IMR-90 (cell line): Measurements from ENCODE around the gene MAPK8IP1. TPM values are rescaled to one million over a fixed set of nuclear protein-coding genes. Genes with fewer than 3 reads are reported as not detected.

Experiments used
- ATAC-seq: fragments of 200-7000 bp; cut with Tn5 transposase; 2 replicates; pipeline ENCODE4 v1.9.1; 2020; ENCODE audit warnings: low read depth, mild to moderate bottlenecking, moderate library complexity
- BruUV-seq: library from RNA; stranded (reverse); fragments of 400-500 nt; replicated peaks from 2 replicates; lab custom pipeline; 2021; lab: Mats Ljungman, UMichigan
- CTCF ChIA-PET: fragments of 300-600 bp; formaldehyde crosslinking; extraction: SDS; loops from one replicate; lab custom pipeline; 2021; ENCODE audit warnings: antibody characterized with exemption; lab: Yijun Ruan, JAX
- POLR2A ChIA-PET: fragments of 300-600 bp; sonication (Branson Sonifier 250); formaldehyde crosslinking; loops from one replicate; lab custom pipeline; 2022; ENCODE audit warnings: antibody characterized with exemption; ENCODE audit not compliant: unreplicated experiment; lab: Charles Lee
- DNase-seq: peaks from one replicate; pipeline ENCODE4 v3.0.0; 2013
- H2AFZ ChIP-seq: replicated peaks from 2 replicates; pipeline ENCODE3; 2013; ENCODE audit warnings: low read length, mild to moderate bottlenecking; ENCODE audit not compliant: poor library complexity
- H2AK5ac ChIP-seq: 2 replicates; pipeline ENCODE4 v1.6.1; 2013; ENCODE audit warnings: low read depth, low read length, inconsistent platforms
- H2AK9ac ChIP-seq: replicated peaks from 2 replicates; pipeline ENCODE3; 2013; ENCODE audit warnings: mild to moderate bottlenecking, low read depth, low read length, moderate library complexity; ENCODE audit not compliant: poor library complexity
- H2BK120ac ChIP-seq: 2 replicates; pipeline ENCODE4 v1.6.1; 2013; ENCODE audit warnings: low read depth, low read length, inconsistent platforms
- H2BK15ac ChIP-seq: 3 replicates; pipeline ENCODE4 v1.6.1; 2013; ENCODE audit warnings: low read depth, low read length, inconsistent platforms
- H2BK20ac ChIP-seq: 2 replicates; pipeline ENCODE4 v1.6.1; 2013; ENCODE audit warnings: low read depth, mild to moderate bottlenecking, inconsistent platforms, low read length, moderate library complexity
- H2BK5ac ChIP-seq: 2 replicates; pipeline ENCODE4 v1.6.1; 2013; ENCODE audit warnings: mild to moderate bottlenecking, low read depth, low read length, inconsistent platforms; ENCODE audit not compliant: poor library complexity, severe bottlenecking
- H3K14ac ChIP-seq: replicated peaks from 2 replicates; pipeline ENCODE4 v1.6.1; 2013; ENCODE audit warnings: low read depth, low read length, inconsistent platforms
- H3K18ac ChIP-seq: 2 replicates; pipeline ENCODE4 v1.6.1; 2013; ENCODE audit warnings: low read depth, low read length, control low read depth
- H3K23ac ChIP-seq: 2 replicates; pipeline ENCODE4 v1.6.1; 2013; ENCODE audit warnings: low read depth, low read length, inconsistent platforms
- H3K27ac ChIP-seq: 2 replicates; pipeline ENCODE4 v1.5.1; 2013; ENCODE audit warnings: mild to moderate bottlenecking, control low read depth, low read length; ENCODE audit not compliant: insufficient read depth
- H3K27me3 ChIP-seq: 2 replicates; pipeline ENCODE4 v1.6.1; 2013; ENCODE audit warnings: low read length; ENCODE audit not compliant: control insufficient read depth, insufficient read depth
- H3K36me3 ChIP-seq: 2 replicates; pipeline ENCODE4 v1.6.1; 2013; ENCODE audit warnings: low read length, mixed read lengths; ENCODE audit not compliant: control insufficient read depth, insufficient read depth
- H3K4ac ChIP-seq: 2 replicates; pipeline ENCODE4 v1.6.1; 2013; ENCODE audit warnings: low read depth, low read length, inconsistent platforms
- H3K4me1 ChIP-seq: 2 replicates; pipeline ENCODE4 v1.6.1; 2013; ENCODE audit warnings: low read length, mixed read lengths; ENCODE audit not compliant: control insufficient read depth, insufficient read depth
- H3K4me2 ChIP-seq: 2 replicates; pipeline ENCODE4 v1.6.1; 2013; ENCODE audit warnings: low read depth, mild to moderate bottlenecking, control low read depth, low read length, moderate library complexity
- H3K4me3 ChIP-seq: 2 replicates; pipeline ENCODE4 v1.5.1; 2013; ENCODE audit warnings: low read depth, mild to moderate bottlenecking, control low read depth, low read length, moderate library complexity; ENCODE audit not compliant: insufficient read depth
- H3K56ac ChIP-seq: 2 replicates; pipeline ENCODE4 v1.6.1; 2013; ENCODE audit warnings: low read length, inconsistent platforms; ENCODE audit not compliant: insufficient read depth; ENCODE audit errors: extremely low read depth
- H3K79me1 ChIP-seq, 2 experiments: 2 replicates each; pipeline ENCODE4 v1.6.1; 2013; ENCODE audit warnings: low read length in 2 of 2, inconsistent platforms in 1 of 2, low read depth in 1 of 2
- H3K9ac ChIP-seq: 2 replicates; pipeline ENCODE4 v1.6.1; 2013; ENCODE audit warnings: low read depth, low read length, control low read depth
- H3K9me1 ChIP-seq: 2 replicates; pipeline ENCODE4 v1.6.1; 2013; ENCODE audit warnings: low read length, inconsistent platforms; ENCODE audit not compliant: insufficient read depth
- H3K9me3 ChIP-seq: 2 replicates; pipeline ENCODE4 v1.6.1; 2013; ENCODE audit warnings: low read length; ENCODE audit not compliant: control insufficient read depth, insufficient read depth
- H4K20me1 ChIP-seq: 2 replicates; pipeline ENCODE4 v1.6.1; 2013; ENCODE audit warnings: low read length, inconsistent platforms; ENCODE audit not compliant: insufficient read depth
- H4K5ac ChIP-seq: 2 replicates; pipeline ENCODE4 v1.6.1; 2013; ENCODE audit warnings: mild to moderate bottlenecking, low read depth, low read length, control low read depth
- H4K8ac ChIP-seq, 2 experiments: 2 replicates each; pipeline ENCODE4 v1.6.1; 2013; ENCODE audit warnings: low read depth in 2 of 2, low read length in 2 of 2, control low read depth in 1 of 2, inconsistent platforms in 1 of 2
- H4K91ac ChIP-seq: 2 replicates; pipeline ENCODE4 v1.6.1; 2013; ENCODE audit warnings: low read depth, low read length, inconsistent platforms; ENCODE audit not compliant: insufficient read depth
- CEBPB ChIP-seq: IDR thresholded peaks from 2 replicates; pipeline ENCODE4 v1.6.1; 2012; ENCODE audit warnings: low read depth, low read length, improper control_type of control experiment
- CTCF ChIP-seq: conservative IDR thresholded peaks from 2 replicates; pipeline ENCODE4 v1.5.1; 2012; ENCODE audit warnings: mild to moderate bottlenecking, low read depth, low read length, improper control_type of control experiment
- FOS ChIP-seq: fragments of 150-350 bp; IDR thresholded peaks from 2 replicates; pipeline ENCODE4 v1.6.1; 2016; ENCODE audit warnings: low read depth, low read length
- MAZ ChIP-seq: IDR thresholded peaks from 2 replicates; pipeline ENCODE4 v1.6.1; 2012; ENCODE audit warnings: low read depth, mild to moderate bottlenecking, low read length, improper control_type of control experiment, moderate library complexity, borderline replicate concordance
- MXI1 ChIP-seq: IDR thresholded peaks from 2 replicates; pipeline ENCODE4 v1.6.1; 2012; ENCODE audit warnings: low read depth, mild to moderate bottlenecking, low read length, moderate library complexity, borderline replicate concordance
- POLR2A ChIP-seq: IDR thresholded peaks from 2 replicates; pipeline ENCODE4 v1.6.1; 2012; ENCODE audit warnings: mild to moderate bottlenecking, low read depth, low read length
- RFX5 ChIP-seq: IDR thresholded peaks from 2 replicates; pipeline ENCODE4 v1.8.0; 2012; ENCODE audit warnings: low read depth, mild to moderate bottlenecking, low read length, moderate library complexity
- SMC3 ChIP-seq: fragments of 150-350 bp; IDR thresholded peaks from 2 replicates; pipeline ENCODE4 v1.6.1; 2016; ENCODE audit warnings: low read depth, mild to moderate bottlenecking, antibody characterized with exemption, low read length, moderate library complexity
- USF2 ChIP-seq: fragments of 150-350 bp; IDR thresholded peaks from 2 replicates; pipeline ENCODE4 v1.6.1; 2017; ENCODE audit warnings: mild to moderate bottlenecking, antibody characterized with exemption, low read length, low read depth
- WGBS, 2 experiments: methylation state at CpG; one replicate each; pipeline versions ENCODE4 v1.1.5 to v1.1.7; 2013; ENCODE audit warnings: missing lambda C conversion rate in 2 of 2; ENCODE audit not compliant: insufficient read length in 1 of 2; ENCODE audit errors: extremely low coverage in 2 of 2; 5-methylcytosine and 5-hydroxymethylcytosine counted together
- dilution Hi-C: fragments of 300-500 bp; cut with HindIII; formaldehyde crosslinking; loops from one replicate; pipeline ENCODE4 v1.14.3; 2018; ENCODE audit warnings: low sequenced_read_pairs; ENCODE audit not compliant: unreplicated experiment
- in situ Hi-C: fragments of 300-500 bp; cut with MboI; formaldehyde crosslinking; loops from 3 replicates; pipeline ENCODE4 v1.14.3; 2019; ENCODE audit warnings: low sequenced_read_pairs, inconsistent platforms, mixed read lengths
- intact Hi-C: fragments of 100-400 bp; cut with micrococcal nuclease; formaldehyde crosslinking; loops from 2 replicates; pipeline ENCODE4 v1.10.0; 2022
- polyA plus RNA-seq, 3 experiments: library from polyadenylated mRNA; depleted of rRNA; stranded (reverse); fragments of >200 nt; gene quantifications; 2 replicates each; pipeline ENCODE4 v1.2.3, GENCODE V29; 2012; ENCODE audit warnings: low replicate concordance in 1 of 3
- total RNA-seq: library from RNA; depleted of rRNA; stranded (reverse); fragments of >200 nt; gene quantifications from 2 replicates; pipeline ENCODE4 v1.2.3, GENCODE V29; 2012

The MAPK8IP1 gene
- total and polyA plus RNA-seq, 2 of the 4 experiments (the other 2 are of a cell fraction): 6.5 to 9.6 TPM

GRCh38 chr11:45922425-45923082 is 37.1 kb downstream of the MAPK8IP1 start, which contains the start of gene LARGE2:
Gene LARGE2 (plus strand): TSS chr11:45922656. CDS start chr11:45922883, 227 bp downstream.
- Histone ChIP-seq H3K9me3 (no peaks in the 10 kb centered on the region), H3K4me3 (no peak within 1 kb of the TSS), H3K9me1 (0 out of 2 replicates have a peak, but pooled peaks cover 5% of the 10 kb centered on the region), H3K4me2 (no peak within 1 kb of the TSS), H3K56ac (no peak within 1 kb of the TSS), H3K9ac (no peak within 1 kb of the TSS), H2BK120ac (no peak within 1 kb of the TSS), H2AFZ (peak within 1 kb of the TSS; percentile 76), H2BK15ac (no peak within 1 kb of the TSS), H3K4me1 (no peaks in the 10 kb centered on the region), H4K20me1 (peaks cover 1% of the 10 kb centered on the region), H3K14ac (no peak within 1 kb of the TSS), H3K36me3 (no peaks in the 10 kb centered on the region), H3K4ac (no peak within 1 kb of the TSS), H4K8ac (no peak within 1 kb of the TSS), H2BK20ac (no peak within 1 kb of the TSS), H3K23ac (no peak within 1 kb of the TSS), H3K18ac (no peak within 1 kb of the TSS), H2AK9ac (no peak within 1 kb of the TSS), H2BK5ac (no peak within 1 kb of the TSS), H3K79me1 (peaks cover 0 to under 1% of the 10 kb centered on the region in 2 experiments; a peak in 2 of 4 replicates), H2AK5ac (no peak within 1 kb of the TSS), H4K5ac (no peak within 1 kb of the TSS), H4K91ac (no peak within 1 kb of the TSS), H3K27ac (no peak within 1 kb of the TSS), H3K27me3 (peaks cover 47% of the 10 kb centered on the region)
- WGBS, 2 experiments: 3% methylated on average over 42 of the region's 73 CpGs; no CpG with 5 or more reads in 1 of the 2 experiments
- in situ Hi-C loops: no loop called here
- TF ChIP-seq RFX5 (no peak), CEBPB (no peak), FOS (no peak), SMC3 (no peak), USF2 (no peak), POLR2A (no peak), MAZ (no peak), MXI1 (no peak), CTCF (no peak)
- CTCF ChIA-PET: no interaction called here
- no peak for DNase-seq
- no peak for ATAC-seq
- intact Hi-C loops: no loop called here
- POLR2A ChIA-PET: no interaction called here
- dilution Hi-C loops: no loop called here
- BruUV-seq: no TSS peak
